Hematopoietic multipotent progenitor cell (in vitro differentiated cells): Measurements from ENCODE around the gene PPP6R2. TPM values are rescaled to one million over a fixed set of nuclear protein-coding genes. Genes with fewer than 3 reads are reported as not detected.

Experiments used
- DNase-seq, 3 donors: peaks; one replicate each; pipeline ENCODE4 v3.0.0-alpha.2; 2011 to 2015; ENCODE audit warnings: low read depth in 2 of 3, low spot score in 2 of 3
- total RNA-seq: library from RNA; depleted of rRNA; stranded (reverse); fragments of >200 nt; gene quantifications from one replicate; pipeline ENCODE4 v1.2.3, GENCODE V29; 2012

The PPP6R2 gene
- total RNA-seq, 1 donor: 70.3 TPM

DNA sequence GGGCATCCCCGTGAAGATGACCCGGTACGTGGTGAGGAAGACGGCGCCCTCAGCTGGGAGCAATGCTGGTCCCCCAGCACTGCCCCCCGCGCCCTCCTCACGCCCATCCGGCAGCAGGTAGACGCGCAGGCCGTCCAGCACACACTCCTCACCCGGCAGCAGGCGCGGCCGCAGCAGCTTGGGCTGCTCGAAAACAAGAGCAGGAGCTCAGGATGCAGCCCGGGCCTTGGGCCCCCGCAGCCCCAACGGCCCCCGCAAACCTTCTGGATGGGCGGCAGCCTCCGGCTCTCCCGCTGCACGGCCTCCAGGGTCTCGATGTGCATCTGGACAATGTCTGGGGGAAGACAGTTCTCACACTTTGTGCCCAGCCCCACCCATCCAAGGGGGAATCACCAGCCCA lies 118.4 kb downstream of the PPP6R2 start:
- DNase-seq: no peak

DNA sequence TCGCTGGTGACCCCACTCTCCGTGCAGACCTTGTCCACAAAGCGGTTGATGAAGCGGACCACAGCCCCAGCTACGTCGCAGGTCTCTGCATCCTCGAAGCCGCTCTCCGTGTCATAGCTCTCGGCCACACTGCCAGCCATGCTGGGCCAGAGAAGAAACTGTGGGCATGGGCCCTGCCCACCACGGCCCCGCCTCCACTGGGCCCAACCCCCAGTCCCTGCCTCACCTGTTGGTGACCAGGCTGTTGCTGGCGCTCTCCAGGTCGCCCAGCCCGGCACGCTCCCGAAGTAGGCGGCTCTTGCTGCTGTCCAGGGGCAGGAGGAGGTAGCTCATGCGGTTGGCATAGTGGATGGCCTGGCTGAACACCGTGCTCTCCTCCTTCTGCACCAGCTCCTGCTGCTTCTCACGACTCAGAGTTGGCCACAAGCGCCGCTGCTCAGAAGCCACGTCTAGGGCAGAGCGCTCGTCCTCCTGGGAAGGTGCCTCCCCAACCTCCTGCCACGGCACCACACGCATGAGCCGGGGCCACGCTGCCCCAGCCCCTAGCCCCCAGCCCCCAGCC lies 118.9 kb downstream of the PPP6R2 start:
- no peak for DNase-seq

DNA sequence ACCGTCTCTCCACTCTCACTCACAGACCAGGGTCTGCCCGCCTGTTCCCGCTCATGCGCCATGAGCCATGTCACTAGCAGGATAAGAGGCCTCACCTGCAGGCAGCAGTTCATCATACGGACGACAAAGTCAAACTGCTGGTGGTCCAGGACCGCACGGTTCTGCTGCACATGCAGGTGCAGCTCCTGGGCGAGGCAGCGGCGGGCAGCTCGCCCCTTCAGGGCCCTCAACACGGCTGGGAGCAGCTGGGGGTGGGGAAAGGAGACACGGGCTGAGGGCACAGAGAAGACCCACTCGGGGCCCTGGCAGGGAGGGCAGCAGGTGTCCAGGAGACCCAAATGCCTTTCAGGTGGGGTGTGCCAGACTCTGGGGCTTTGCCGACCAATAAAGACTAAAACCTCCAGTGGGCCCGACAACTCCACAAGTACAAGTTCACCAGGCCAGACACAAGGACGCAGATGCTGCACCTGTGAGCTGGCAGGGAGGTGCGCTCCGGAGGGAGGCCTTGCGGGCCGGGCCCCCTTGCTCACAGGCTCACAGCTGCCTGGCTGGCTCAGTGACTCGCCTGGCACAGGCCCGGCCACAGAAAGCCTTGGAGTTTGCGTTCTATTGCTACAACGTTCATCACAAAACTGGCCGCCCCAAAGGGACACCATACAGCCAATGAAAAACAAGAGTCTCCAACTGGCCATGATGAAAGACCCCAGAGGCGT lies 120.2 kb downstream of the PPP6R2 start:
- DNase-seq: no peak

DNA sequence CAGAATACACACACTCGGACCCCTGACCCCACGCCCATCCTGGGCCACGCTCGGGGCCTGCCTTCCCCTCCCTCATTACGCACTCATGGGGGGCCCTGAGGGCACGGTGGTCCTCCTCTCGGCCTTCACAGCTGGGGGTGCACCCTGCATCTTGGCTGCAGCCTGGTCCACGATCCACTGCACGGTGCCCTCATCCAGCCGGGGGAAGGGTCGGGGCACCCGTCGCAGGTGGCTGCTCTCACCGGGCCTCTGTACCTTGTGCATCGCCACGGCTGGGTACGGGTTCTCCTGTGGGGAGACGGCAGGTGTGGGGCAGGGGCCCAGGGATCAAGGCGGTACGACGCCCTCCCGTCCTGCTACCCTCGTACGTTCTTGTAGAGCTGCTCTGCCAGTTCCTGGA lies 121.3 kb downstream of the PPP6R2 start:
- DNase-seq: no peak

DNA sequence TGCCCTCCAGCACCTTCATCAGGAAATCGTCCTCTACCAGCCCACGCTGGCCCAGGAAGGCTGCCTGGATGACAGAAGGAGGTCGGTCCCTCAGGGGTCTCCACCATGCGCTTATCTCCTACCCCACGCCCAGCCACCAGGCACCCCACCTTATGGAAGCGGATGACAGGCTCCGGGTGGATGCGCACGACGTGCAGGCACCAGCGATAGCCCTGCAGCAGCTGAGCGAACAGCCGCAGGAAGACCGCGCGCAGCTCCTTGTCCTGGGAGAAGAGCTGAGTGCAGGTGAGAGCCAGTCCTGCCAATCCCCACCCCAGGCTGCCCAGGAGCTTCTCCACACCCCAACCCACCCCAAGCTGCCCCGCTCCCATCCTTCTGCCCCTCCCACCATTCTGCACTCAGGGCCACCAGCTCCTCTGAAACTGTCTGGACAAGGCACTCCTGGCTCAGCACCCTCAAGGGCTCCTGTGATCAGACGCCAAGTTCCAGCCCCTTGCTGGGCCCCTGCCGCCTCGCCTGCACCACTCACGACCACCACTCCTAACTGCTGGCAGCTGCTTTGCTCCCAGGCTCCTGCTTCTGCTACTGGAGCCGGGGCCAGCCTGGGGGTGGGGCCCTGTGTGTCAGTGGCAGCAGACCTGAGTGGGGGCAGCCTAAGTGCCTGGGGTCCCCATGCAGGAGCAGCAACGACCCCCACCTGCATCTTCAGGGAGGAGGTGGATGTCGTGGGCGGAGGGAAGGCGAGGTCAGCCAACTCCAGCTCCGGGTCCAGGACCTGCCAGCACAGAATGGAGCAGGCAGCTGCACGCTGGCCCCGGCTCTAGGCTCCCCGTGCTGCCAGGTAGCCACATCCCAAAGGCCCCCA lies 122.2 kb downstream of the PPP6R2 start:
- DNase-seq: no peak

DNA sequence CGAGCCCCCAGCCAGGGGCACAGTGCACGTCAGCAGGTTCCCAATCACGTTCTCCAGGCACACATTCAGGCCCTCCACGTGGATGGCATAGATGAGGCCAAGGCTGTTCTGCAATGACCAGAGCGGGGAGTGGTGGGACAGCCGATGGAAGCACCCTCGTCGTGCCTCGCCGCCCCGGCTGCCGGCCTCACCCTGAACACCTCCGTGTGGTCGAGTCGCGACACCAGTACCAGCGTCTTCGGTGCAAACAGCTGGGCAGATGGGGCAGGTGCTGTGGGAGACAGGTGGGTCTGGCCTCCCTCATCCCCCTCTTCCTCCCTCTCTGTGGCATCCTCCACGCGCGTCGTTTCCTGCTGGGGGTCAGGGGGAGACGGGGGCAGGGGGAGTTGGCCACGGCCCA lies 124.2 kb downstream of the PPP6R2 start:
- no peak for DNase-seq

DNA sequence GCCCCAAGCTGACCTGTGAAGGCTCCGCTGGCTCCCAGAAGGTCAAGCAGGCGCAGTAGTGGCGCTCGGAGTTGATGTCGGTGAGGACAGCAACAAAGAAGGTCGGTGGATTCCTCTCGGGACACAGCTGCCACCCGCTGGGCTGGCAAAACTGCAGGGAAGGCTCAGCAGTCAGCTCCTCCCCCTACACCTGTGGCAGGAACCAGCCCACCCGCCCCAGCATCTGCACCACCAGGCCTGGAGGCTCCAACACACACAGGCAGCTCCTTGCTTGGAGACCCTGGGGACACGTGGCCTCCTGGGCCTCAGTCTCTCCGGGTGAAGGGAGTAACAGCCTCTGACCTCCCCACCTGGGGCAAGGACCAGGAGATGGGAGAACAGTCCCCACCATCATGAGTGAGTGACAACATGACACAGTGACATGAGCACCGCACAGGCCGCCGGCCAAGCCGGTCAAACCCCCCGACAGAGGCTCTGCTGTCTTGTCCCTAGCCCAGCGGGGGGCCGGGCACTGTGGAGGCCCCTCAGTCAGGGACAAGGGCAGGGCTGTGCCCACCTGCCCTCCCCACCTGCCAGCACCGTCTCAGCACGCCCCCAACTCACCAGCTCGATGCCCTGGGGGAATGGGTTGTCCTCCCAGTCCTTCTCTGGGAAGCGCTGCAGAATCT lies 124.8 kb downstream of the PPP6R2 start:
- no peak for DNase-seq

DNA sequence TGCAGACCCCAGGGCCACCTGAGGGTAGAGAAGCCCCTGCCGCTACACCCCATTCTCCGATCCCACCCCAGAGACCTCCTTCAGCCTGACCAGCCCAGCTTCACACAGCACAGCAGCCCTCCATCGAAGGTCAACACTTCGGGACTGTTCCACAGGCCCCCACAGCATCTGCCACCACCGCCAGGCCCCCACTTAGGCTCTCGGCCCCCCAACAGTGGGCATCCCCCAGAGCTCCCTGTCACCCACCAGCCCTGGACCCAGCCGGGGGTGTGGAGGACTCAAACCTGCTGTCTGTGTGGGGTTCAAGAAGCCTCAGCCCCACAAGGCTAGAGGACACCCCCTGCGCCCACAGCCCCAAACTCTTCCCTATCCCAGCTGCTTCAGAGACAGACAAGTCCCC lies 125.5 kb downstream of the PPP6R2 start:
- no peak for DNase-seq

DNA sequence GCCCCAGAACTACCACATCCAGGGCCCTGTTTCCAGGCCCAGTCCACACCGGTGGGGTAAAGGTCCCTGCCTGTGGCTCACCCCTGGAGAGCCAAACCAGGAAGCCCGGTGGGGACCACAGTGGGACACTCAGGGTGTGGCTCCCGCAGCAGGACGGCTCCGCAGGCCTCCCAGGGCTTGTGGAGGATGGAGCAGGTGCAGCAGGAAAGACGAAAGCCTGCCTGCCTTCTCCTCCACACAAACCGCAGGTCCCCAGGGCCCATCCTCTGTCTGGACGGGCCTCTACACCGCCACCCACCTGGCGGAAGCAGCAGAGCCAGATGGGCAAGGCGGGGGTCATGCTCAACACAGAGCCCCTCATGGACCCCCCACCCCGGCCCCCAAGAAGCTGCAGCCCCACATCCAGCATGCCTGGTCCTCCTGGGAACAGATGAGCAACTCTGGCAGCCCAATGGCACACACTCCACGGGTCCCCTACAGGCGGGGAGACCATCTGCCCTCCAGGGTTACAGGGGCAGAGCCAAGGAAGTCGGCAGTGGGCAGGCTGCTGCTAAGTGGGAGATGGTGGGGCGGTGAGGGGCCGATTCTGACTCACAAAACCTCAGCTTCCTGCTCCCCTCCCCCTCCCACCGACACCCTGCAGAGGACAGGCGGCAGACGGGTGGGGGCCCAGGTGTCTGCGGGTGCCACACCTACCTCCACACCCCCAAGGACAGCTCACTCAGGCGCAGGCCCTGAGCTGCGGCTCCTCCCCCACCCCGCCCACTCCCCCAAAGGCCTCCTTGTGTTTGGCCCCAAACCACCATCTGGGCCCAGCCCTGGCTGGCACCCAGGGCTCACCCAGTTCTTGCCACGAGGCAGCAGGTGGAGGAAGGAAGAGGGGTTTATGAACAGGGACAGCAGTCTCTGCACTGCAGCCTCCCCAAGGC lies 126.5 kb downstream of the PPP6R2 start:
- peak; percentile 82 to 97 (median 97) for DNase-seq

DNA sequence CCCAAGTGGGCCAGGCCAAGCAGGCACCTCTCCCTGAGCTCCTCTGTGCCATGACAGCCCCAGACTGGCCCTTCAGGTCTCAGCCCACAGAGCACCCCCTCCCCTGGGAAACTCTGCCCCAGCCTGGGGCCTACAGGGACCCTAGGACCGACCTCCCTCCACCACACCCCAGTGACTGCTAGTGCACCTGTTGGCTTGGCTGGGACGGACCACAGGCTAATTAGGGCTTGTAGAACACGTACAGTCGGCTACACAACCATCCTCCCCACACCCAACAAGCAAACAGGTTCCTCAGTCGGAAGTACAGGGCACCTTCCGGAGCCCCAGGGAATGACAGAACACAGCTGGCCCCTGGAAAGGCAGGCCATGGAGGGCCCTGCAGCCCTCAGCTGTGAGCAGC lies 127.4 kb downstream of the PPP6R2 start:
- no peak for DNase-seq

DNA sequence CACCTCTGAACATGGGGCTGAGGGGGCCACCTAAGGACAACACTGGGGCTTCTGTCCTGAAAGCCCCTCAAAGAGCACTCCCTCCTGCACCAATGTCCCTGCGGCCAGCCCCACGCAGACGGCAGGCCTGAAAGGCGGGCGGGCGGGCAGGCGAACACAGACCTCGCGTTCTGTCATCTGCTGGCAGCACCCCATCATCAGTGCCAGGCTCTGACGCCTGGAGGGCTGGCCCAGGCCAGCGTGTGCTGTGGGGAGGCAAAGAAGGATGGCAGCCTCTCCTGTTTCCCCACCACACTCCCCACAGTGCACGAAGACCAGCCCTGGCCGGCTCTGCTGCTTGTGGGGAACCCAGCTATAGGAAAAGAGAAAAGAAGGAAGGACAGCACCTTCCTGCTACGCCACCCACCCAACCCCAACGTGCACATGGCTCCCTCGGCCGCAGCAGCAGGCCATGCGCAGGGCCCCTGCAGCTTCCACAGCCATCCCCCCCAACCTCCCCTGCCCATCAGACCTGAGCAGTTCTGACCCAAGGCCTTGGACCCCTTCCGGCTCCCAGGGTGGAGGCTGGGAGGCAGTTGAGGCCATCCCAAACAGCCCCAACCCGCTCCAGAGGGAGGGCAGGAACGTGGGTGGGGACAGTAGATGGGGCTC lies 128.2 kb downstream of the PPP6R2 start:
- DNase-seq: no peak

DNA sequence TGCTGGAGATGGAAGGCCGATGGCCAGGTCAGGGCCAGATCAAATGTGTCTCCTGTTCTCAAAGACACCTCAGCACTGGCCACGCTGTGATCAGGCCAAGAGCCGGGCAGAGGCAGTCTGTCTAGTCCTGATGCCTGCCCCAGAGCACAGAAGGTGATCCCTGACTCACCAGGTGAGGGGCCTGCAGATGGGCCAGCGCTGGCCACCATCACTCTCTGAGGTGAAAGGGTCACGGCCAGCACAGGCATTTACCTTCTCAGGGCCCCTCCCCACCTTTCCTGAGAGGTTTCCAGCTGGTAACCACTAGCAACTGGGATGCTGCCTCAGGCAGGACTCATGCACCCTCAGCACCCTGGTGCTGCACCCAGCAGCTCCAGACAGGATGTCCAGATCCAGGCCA lies 128.8 kb downstream of the PPP6R2 start:
- no peak for DNase-seq

DNA sequence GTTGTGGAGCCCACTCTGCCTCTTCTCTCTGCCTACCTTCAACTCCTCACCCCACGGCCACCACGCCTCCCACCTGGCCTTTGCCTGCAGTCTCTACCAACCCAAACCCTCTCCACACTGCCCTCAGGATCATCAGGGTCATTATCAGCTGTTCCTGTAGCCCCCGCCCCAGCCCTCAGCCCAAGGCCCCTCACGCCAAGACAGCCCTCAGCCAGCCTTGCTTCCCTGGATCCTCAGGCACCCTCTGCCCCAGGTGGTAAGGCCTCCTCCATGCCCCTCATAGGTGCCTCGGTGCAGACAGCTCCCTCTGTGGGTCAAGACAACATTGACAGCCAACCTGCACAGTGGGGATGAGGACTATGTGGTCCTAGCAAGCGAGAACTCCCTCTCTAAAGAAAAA lies 130.0 kb downstream of the PPP6R2 start:
- DNase-seq: peak in 1 of 3 donors; percentile 52

DNA sequence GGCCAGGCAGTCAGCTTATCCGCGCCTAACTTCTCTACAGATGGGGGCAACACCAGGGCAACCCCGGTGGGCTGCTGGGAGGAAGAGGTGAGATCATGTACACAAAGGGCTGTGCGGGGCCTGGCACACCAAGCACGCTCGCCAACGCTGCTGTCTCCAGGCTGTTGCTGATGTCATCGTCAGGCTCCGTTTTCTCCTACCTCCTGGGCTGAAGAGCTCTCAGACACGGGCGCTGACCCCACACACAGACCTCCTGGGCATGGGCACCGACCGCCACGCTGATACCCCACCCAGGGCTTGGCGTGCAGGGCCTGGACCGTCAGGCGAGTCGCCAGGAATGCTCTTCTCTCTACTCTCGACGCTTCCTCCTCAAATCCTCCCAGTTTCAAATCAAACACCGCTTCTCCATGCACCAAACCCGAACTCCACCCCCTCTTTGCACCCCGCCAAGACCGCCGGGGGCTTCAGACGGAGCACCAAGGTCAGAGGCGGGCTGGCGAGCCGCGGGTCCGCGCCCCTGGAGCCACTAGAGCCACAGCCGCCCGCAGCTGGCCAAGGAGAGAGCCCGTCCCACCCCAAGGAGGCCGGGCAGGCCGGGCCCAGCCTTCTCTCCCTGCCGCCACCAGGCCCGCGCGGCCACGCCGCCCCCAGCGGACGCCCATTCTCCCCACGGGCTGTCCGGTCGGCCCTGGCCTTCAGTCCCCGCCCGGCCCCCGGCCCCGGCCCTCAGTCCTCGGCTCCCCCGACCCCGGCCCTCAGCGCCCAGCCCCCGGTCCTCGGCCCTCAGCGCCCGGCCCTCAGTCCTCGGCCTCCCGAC lies 130.9 kb downstream of the PPP6R2 start:
- no peak for DNase-seq

DNA sequence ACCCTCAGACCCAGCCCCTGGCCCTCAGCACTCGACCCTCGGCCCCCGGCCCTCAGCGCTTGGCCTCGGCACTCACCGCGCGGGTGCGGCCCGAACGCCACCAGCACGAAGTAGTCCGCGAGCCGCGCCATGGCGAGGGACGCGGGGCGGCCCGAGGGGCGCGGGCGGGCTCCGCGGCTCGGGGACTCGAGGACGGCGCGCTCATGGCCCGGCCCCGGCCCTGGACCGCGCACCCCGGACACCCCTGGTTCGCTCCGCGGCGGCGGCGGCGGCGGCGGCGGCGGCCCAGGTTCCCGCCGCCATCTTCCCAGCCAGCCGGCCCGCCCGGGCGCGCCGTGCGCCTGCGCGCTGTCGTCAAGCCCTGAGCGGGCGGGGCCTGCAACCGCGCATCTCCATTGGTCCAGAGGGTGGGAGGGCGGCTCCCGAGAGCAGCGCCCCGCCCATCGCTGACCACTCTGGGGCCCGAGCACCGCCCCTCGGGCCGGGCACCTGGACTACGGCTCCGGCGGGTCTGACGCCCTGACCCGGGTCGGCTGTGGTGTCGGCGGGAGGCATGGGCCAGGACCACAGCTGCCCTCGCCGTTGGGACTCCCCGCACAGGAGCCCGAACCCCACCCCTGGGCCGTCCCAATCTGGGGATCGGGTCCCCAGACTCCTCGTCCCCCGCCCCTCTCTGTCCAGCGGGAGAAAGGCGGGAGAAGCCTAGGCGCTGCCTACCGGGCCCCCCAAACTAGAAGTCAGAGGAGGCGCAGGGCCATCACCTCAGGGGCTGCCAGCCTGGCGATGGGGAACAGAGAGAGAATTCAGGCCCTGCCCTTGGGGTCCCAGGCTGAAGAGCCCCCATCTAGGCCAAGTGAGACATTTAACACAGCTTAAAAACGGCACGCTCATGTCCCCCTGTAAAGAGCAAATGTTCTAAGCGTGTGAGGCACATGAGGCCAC lies 131.9 kb downstream of the PPP6R2 start, which contains the start of gene SBF1:
Gene SBF1 (minus strand): TSS at position 326 of the 942 bp plus-strand sequence. CDS start 195 bp downstream, at position 131.
- peak; percentile 80 to 88 (median 82) for DNase-seq

DNA sequence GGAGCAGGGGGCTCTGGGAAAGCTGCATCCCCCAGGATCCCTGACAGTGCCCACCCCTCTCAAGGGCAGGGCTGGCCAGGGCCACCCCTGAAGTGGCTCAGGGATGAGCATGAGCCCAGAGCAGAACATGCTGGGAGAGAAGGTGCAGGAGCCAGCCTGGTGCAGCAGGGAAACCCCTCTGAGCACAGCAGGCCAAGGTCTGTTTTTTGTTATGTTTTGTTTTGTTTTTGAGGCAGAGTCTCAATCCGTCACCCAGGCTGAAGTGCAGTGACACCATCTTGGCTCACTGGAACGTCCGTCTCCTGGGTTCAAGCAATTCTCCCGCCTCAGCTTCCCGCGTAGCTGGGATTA lies 132.5 kb downstream of the PPP6R2 start:
- no peak for DNase-seq

DNA sequence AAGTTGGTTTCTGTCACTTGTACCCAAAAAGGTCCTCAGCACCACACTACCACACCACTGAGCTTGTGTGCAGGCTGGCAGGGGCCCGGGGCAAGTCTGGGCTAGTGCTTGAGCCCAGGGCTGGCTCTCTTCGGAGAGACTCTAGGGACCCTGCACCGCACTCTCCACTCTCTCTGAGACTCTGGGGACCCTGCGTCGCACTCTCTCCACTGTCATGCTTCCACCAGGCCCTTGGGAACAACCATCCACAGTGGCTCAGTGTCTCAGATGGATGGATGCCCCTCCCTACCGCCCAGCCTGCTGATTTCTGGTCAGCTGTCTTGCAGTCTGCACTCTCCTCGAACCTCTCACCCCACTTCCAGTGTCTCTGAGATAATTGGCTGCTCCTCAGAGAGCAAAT lies 133.7 kb downstream of the PPP6R2 start:
- no peak for DNase-seq

DNA sequence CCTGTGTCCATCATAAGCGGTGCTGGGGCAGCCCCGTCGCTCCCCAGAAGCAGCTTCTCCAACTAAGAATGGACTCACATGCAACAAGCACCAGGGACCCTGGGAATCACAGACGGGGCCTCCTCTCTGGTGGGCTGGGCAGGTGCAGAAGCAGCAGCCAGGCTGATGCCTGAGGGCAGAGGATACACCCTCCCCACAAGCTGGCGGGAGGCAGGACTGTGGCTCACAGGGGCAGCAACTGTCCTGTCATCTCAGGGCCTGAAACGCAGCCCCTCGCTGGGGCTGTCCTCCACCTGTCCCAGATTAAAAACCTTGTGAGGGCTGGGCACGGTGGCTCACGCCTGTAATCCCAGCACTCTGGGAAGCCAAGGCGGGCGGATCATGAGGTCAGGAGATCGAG lies 134.8 kb downstream of the PPP6R2 start:
- DNase-seq: no peak
